K562 (cell line): Measurements from ENCODE around the gene ROM1. TPM values are rescaled to one million over a fixed set of nuclear protein-coding genes. Genes with fewer than 3 reads are reported as not detected.

Source experiments
- ATF1 ChIP-seq, 2 experiments: fragments of 450-650 bp in 1 of 2; IDR thresholded peaks; 2 replicates each; pipeline ENCODE4 v1.6.1; 2016; ENCODE audit warnings: missing compliant biosample characterization in 1 of 2, missing genetic modification characterization in 1 of 2
- CBFA2T3 ChIP-seq: fragments of 450-650 bp; IDR thresholded peaks from 2 replicates; pipeline ENCODE4 v1.6.1; 2017
- CBX8 ChIP-seq: fragments of 200-600 bp; sonication (generic); IDR thresholded peaks from 2 replicates; pipeline ENCODE4 v1.6.1; 2012; ENCODE audit warnings: borderline replicate concordance, mixed run types, low read depth, mild to moderate bottlenecking, moderate library complexity, mixed read lengths, low read length, control low read depth, inconsistent platforms; ENCODE audit not compliant: poor library complexity, severe bottlenecking; ENCODE audit errors: extremely low read depth
- CREBBP ChIP-seq: IDR thresholded peaks from one replicate; pipeline ENCODE4 v1.6.1; 2012; ENCODE audit warnings: low read depth, mild to moderate bottlenecking, control low read depth, inconsistent platforms, low read length
- E2F3 ChIP-seq: fragments of 250-450 bp; sonication (Bioruptor Pico); IDR thresholded peaks from 2 replicates; pipeline ENCODE4 v1.4.0; 2020; ENCODE audit warnings: mild to moderate bottlenecking
- FOXA3 ChIP-seq, 2 experiments: fragments of 450-650 bp in 1 of 2; sonication (generic) in 1 of 2; formaldehyde crosslinking; IDR thresholded peaks in 1 of 2; conservative IDR thresholded peaks in 1 of 2; 2 replicates each; pipeline versions ENCODE4 v1.4.0 to v1.8.0; 2020 to 2022; ENCODE audit warnings: mild to moderate bottlenecking in 2 of 2, missing genetic modification reagents in 1 of 2
- FOXM1 ChIP-seq, 2 experiments: fragments of 450-650 bp in 1 of 2; sonication (generic) in 1 of 2; formaldehyde crosslinking in 1 of 2; IDR thresholded peaks; 2 replicates each; pipeline versions ENCODE4 v1.6.1 to v1.9.0; 2017 to 2022; ENCODE audit warnings: low read depth in 2 of 2, mild to moderate bottlenecking in 2 of 2, missing genetic modification reagents in 1 of 2, moderate library complexity in 1 of 2
- FOXP1 ChIP-seq: sonication (generic); formaldehyde crosslinking; IDR thresholded peaks from 2 replicates; pipeline ENCODE4 v1.8.0; 2022; ENCODE audit warnings: mild to moderate bottlenecking, missing genetic modification reagents
- HNRNPL ChIP-seq: fragments of 200-400 bp; formaldehyde crosslinking; IDR thresholded peaks from 2 replicates; pipeline ENCODE4 v1.6.1; 2017; ENCODE audit warnings: low read depth, mild to moderate bottlenecking, low read length
- HOXB6 ChIP-seq: fragments of 250-450 bp; sonication (Bioruptor Pico); IDR thresholded peaks from 2 replicates; pipeline ENCODE4 v1.5.1; 2022; ENCODE audit warnings: mild to moderate bottlenecking, borderline replicate concordance
- HSF4 ChIP-seq: fragments of 250-450 bp; sonication (Bioruptor Pico); IDR thresholded peaks from 2 replicates; pipeline ENCODE4 v2.1.2; 2022; ENCODE audit warnings: mild to moderate bottlenecking, moderate library complexity, borderline replicate concordance
- LEF1 ChIP-seq: fragments of 450-650 bp; IDR thresholded peaks from 2 replicates; pipeline ENCODE4 v1.6.1; 2016; ENCODE audit warnings: mild to moderate bottlenecking
- MAFF ChIP-seq: IDR thresholded peaks from 2 replicates; pipeline ENCODE4 v1.6.1; 2012; ENCODE audit warnings: low read length, improper control_type of control experiment
- MNT ChIP-seq, 2 experiments: fragments of 450-650 bp; conservative IDR thresholded peaks; 2 replicates each; pipeline ENCODE4 v1.6.1; 2017; ENCODE audit warnings: mild to moderate bottlenecking in 2 of 2, moderate library complexity in 2 of 2
- MTA2 ChIP-seq: fragments of 450-650 bp; IDR thresholded peaks from 2 replicates; pipeline ENCODE4 v1.6.1; 2016; ENCODE audit warnings: low read depth
- NR2C1 ChIP-seq, 2 experiments: fragments of 450-650 bp; IDR thresholded peaks; 2 replicates each; pipeline ENCODE4 v1.6.1; 2017; ENCODE audit warnings: mild to moderate bottlenecking in 2 of 2, antibody characterized with exemption in 1 of 2, inconsistent platforms in 1 of 2, missing compliant biosample characterization in 1 of 2, missing genetic modification characterization in 1 of 2
- NR4A1 ChIP-seq, 2 experiments: fragments of 250-450 bp in 1 of 2; fragments of 450-650 bp in 1 of 2; sonication (Bioruptor Pico) in 1 of 2; IDR thresholded peaks; 2 replicates each; pipeline versions ENCODE4 v1.4.0 to v1.6.1; 2016 to 2020; ENCODE audit warnings: mild to moderate bottlenecking in 2 of 2, missing compliant biosample characterization in 1 of 2, missing genetic modification characterization in 1 of 2, moderate library complexity in 1 of 2
- SAP30 ChIP-seq: fragments of 200-600 bp; sonication (generic); IDR thresholded peaks from 2 replicates; pipeline ENCODE4 v1.6.1; 2012; ENCODE audit warnings: borderline replicate concordance, low read depth, mild to moderate bottlenecking, moderate library complexity, low read length, control low read depth, inconsistent platforms; ENCODE audit not compliant: insufficient read depth, poor library complexity, severe bottlenecking
- SMAD4 ChIP-seq: fragments of 250-450 bp; sonication (Bioruptor Pico); conservative IDR thresholded peaks from 2 replicates; pipeline ENCODE4 v1.8.0; 2021; ENCODE audit warnings: inconsistent platforms, mild to moderate bottlenecking, moderate library complexity
- TEAD4 ChIP-seq, 2 experiments: sonication (generic) in 1 of 2; formaldehyde crosslinking in 1 of 2; IDR thresholded peaks; 2 replicates each; pipeline versions ENCODE4 v1.6.1 to v1.8.0; 2012 to 2022; ENCODE audit warnings: borderline replicate concordance in 1 of 2, inconsistent platforms in 1 of 2, low read length in 1 of 2, mild to moderate bottlenecking in 1 of 2, missing genetic modification reagents in 1 of 2
- THRAP3 ChIP-seq: fragments of 450-650 bp; IDR thresholded peaks from 2 replicates; pipeline ENCODE4 v1.6.1; 2016; ENCODE audit warnings: mild to moderate bottlenecking, inconsistent platforms, borderline replicate concordance
- ZNF146 ChIP-seq: IDR thresholded peaks from one replicate; pipeline ENCODE4 v1.6.1; 2018; ENCODE audit warnings: missing compliant biosample characterization; ENCODE audit not compliant: unreplicated experiment
- ZNF282 ChIP-seq: sonication (generic); formaldehyde crosslinking; IDR thresholded peaks from 2 replicates; pipeline ENCODE4 v1.8.1; 2023; ENCODE audit warnings: missing genetic modification reagents
- ZNF436 ChIP-seq: fragments of 250-450, 450-650 bp; sonication (Bioruptor Pico); formaldehyde crosslinking; IDR thresholded peaks from 2 replicates; pipeline ENCODE4 v1.7.0; 2020; ENCODE audit warnings: mild to moderate bottlenecking
- ZNF77 ChIP-seq: fragments of 250-450 bp; sonication (Bioruptor Pico); IDR thresholded peaks from 2 replicates; pipeline ENCODE4 v1.5.0; 2020
- polyA plus RNA-seq, 8 experiments: library from polyadenylated mRNA; depleted of rRNA in 4 of 8; stranded (reverse) in 5 of 8; unstranded in 3 of 8; fragments of >200 nt; fragmentation: Nextera tagmentation in 2 of 8; fragmentation: Illumina TruSeq in 1 of 8; extraction: Ambion mirVana in 2 of 8; extraction: Trizol in 1 of 8; gene quantifications; 2 replicates each; pipeline versions ENCODE4 v1.2.1 to v1.2.3, GENCODE V29; 2011 to 2014; ENCODE audit warnings: inconsistent platforms in 1 of 8, missing spikeins in 1 of 8
- total RNA-seq, 7 experiments: library from RNA; depleted of rRNA in 6 of 7; stranded (reverse); fragments of >200 nt in 6 of 7; fragmentation: Illumina TruSeq in 2 of 7; extraction: Trizol in 2 of 7; gene quantifications; 2 replicates each; pipeline versions ENCODE4 v1.2.1 to v1.2.3, GENCODE V29; 2011 to 2021; ENCODE audit warnings: low replicate concordance in 1 of 7
- TF ChIP-seq, protein P1 (sequence below): sonication (generic); IDR thresholded peaks from 2 replicates; pipeline ENCODE4 v1.6.1; 2016

ROM1 gene
- total and polyA plus RNA-seq, 9 of the 15 experiments (the other 6 are each of a cell fraction or from before 2014, with no cell fraction given) = 0.75 to 4.0 (median 2.6) TPM

DNA sequence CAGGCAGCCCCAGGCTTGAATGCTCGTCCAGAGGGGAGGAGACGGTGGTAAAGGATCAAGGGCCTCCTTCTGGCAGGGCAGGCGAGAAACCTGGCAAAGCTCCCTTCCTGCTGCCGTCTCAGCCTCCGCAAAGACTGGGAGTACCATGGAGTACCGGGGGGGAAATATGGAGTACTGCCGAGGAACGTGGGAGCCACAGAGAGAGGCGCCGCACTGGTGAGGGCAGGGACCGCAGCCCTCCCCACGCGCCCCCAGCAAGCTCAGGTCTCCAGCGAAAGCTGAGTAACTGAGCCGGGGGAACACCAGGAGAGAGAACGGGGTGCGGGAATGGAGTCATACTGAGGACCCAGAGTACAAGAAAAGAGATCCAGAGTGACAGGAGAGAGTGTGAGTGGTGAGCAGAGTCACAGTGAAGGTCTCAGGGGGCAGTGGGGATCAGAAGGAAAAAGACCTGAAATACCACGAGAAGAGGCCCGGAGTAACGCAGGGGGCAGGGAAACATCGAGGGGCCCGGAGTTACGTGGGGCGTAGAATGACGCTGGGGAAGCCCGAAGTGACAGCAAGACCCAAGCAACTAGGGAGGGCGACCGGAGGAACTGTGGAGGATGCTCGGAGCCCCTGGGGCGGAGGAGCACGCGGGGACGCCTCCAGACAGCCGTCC lies 1.2 kb upstream of the ROM1 start (continued):
- TF ChIP-seq ZNF146 = no peak
- TF ChIP-seq LEF1 = no peak
- TF ChIP-seq TEAD4 (IDR thresholded peaks at IDR 0.05; ENCODE audit: low read length) = peak; percentile 3; the same call in 1 of the 2 replicates
- no peak for TF ChIP-seq TEAD4 (CRISPR knock-in tag; IDR thresholded peaks at IDR 0.05; ENCODE audit: borderline replicate concordance)
- TF ChIP-seq HSF4 (CRISPR knock-in tag) = no peak
- TF ChIP-seq FOXM1 (IDR thresholded peaks at IDR 0.05; ENCODE audit: low read depth) = no peak
- no peak for TF ChIP-seq FOXM1 (CRISPR knock-in tag; IDR thresholded peaks at IDR 0.05; ENCODE audit: low read depth)
- peak in 1 of 2 experiments; percentile 45; a peak in 2 of 4 replicates for TF ChIP-seq MNT (conservative IDR thresholded peaks at IDR 0.05)
- TF ChIP-seq CREBBP = no peak
- TF ChIP-seq NR2C1 (IDR thresholded peaks at IDR 0.05) = no peak
- TF ChIP-seq NR2C1 (tag; IDR thresholded peaks at IDR 0.05) = no peak
- TF ChIP-seq ZNF436 = no peak
- no peak for TF ChIP-seq THRAP3
- no peak for TF ChIP-seq HNRNPL
- no peak for TF ChIP-seq E2F3 (CRISPR knock-in tag)
- TF ChIP-seq CBFA2T3 = no peak
- TF ChIP-seq MAFF = no peak
- no peak for TF ChIP-seq SAP30
- no peak for TF ChIP-seq ATF1 (CRISPR knock-in tag; IDR thresholded peaks at IDR 0.05)
- peak; percentile 55 for TF ChIP-seq ATF1 (tag; IDR thresholded peaks at IDR 0.05)
- no peak for TF ChIP-seq HOXB6
- TF ChIP-seq, protein P1, sequence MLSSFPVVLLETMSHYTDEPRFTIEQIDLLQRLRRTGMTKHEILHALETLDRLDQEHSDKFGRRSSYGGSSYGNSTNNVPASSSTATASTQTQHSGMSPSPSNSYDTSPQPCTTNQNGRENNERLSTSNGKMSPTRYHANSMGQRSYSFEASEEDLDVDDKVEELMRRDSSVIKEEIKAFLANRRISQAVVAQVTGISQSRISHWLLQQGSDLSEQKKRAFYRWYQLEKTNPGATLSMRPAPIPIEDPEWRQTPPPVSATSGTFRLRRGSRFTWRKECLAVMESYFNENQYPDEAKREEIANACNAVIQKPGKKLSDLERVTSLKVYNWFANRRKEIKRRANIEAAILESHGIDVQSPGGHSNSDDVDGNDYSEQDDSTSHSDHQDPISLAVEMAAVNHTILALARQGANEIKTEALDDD = no peak
- peak; percentile 78; the same call in 1 of the 2 replicates for TF ChIP-seq FOXP1
- no peak for TF ChIP-seq SMAD4 (CRISPR knock-in tag)
- no peak for TF ChIP-seq CBX8
- no peak for TF ChIP-seq ZNF282 (CRISPR knock-in tag)
- TF ChIP-seq FOXA3 (CRISPR knock-in tag; conservative IDR thresholded peaks at IDR 0.05 in 1 of 2, IDR thresholded peaks at IDR 0.05 in 1 of 2) = peak in 1 of 2 experiments; percentile 18; a peak in 1 of 4 replicates
- TF ChIP-seq ZNF77 (CRISPR knock-in tag) = no peak
- TF ChIP-seq NR4A1 (CRISPR knock-in tag; IDR thresholded peaks at IDR 0.05) = no peak
- TF ChIP-seq NR4A1 (tag; IDR thresholded peaks at IDR 0.05) = no peak
- TF ChIP-seq MTA2 = peak; percentile 38; the same call in 1 of the 2 replicates
